ENCODE data around the gene CENPX.

DNA sequence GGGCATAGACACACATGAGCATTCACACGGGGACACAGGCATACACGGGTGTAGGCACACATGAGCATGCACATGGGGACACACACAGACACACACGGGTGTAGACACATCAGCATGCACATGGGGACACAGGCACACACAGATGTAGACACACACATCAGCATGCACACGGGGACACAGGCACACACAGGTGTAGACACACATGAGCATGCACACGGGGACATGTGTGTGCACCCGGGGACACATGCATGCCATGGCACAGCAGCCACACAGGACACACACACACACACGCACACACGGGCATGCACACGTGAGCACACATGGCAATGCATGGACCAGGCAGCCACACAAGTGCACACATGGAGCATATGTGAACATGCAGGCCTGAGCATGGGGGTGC is 20.0 kb upstream of the CENPX start:
- TF ChIP-seq, protein P1, sequence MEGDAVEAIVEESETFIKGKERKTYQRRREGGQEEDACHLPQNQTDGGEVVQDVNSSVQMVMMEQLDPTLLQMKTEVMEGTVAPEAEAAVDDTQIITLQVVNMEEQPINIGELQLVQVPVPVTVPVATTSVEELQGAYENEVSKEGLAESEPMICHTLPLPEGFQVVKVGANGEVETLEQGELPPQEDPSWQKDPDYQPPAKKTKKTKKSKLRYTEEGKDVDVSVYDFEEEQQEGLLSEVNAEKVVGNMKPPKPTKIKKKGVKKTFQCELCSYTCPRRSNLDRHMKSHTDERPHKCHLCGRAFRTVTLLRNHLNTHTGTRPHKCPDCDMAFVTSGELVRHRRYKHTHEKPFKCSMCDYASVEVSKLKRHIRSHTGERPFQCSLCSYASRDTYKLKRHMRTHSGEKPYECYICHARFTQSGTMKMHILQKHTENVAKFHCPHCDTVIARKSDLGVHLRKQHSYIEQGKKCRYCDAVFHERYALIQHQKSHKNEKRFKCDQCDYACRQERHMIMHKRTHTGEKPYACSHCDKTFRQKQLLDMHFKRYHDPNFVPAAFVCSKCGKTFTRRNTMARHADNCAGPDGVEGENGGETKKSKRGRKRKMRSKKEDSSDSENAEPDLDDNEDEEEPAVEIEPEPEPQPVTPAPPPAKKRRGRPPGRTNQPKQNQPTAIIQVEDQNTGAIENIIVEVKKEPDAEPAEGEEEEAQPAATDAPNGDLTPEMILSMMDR (IDR thresholded peaks at IDR 0.05; ENCODE audit: extremely low read depth in 1 of 2, insufficient read depth in 1 of 2, low read depth in 1 of 2, low read length in 2 of 2), result no peak
- no peak for TF ChIP-seq POLR2A (IDR thresholded peaks at IDR 0.05; ENCODE audit: low read depth, low read length)
